SH-SY5Y (cell line): Measurements from ENCODE around the gene MBNL2.

Experiments
- GATA2 ChIP-seq: IDR thresholded peaks from 2 replicates; pipeline ENCODE4 v1.6.1; 2011; ENCODE audit warnings: mild to moderate bottlenecking, low read depth, low read length
- GATA3 ChIP-seq: IDR thresholded peaks from 2 replicates; pipeline ENCODE4 v1.6.1; 2011; ENCODE audit warnings: low read depth, mild to moderate bottlenecking, low read length, moderate library complexity

DNA sequence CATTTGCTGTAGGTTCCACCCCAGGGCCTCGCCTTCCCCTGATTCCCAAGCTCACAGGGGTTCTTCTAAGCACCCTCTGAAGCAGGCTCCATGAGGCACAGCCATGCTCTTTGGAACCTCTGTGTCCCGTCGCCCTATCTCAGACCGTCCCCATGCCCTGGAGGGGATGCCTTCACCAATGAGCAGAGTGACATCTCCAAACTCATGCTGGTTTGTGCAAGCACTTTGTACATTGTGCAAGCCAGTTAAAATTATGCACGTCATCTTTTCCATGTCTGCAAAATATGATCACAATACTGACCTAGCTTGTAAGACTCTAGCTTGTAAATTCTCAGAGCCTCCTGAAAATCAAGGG, 165.3 kb downstream of the MBNL2 start:
- TF ChIP-seq GATA2 = no peak
- TF ChIP-seq GATA3 = no peak
